GM18505 (cell line): ENCODE measurements around the gene ESYT1.

ENCODE experiments used
- ATAC-seq: cut with Tn5 transposase; IDR thresholded peaks from one replicate; pipeline ENCODE4 v1.9.1; 2021; ENCODE audit not compliant: unreplicated experiment
- POLR2A ChIP-seq: IDR thresholded peaks from 4 replicates; pipeline ENCODE4 v1.6.1; 2011; ENCODE audit warnings: borderline replicate concordance; ENCODE audit not compliant: insufficient read depth, insufficient read length; ENCODE audit errors: extremely low read depth

ESYT1 gene

DNA sequence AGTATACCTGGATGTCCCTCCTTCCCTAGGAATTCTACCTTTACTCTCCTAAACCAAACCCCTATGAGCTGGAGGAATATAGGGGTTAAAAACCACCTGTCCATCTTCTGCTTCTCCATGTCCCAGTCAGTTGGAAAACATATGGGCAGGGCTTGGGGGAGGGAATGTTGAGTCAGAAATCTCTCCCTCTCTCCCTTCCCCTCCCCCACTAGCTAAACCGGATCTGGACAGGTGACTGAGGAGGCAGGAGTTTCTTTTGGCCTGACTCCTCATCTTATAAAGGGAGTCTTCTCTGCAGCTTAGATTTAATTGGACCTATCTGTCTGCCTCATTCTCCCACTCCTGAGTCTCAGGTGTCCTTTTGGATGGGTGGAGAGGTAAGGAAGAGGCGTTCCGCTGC is 42.0 kb upstream of the ESYT1 start:
- TF ChIP-seq POLR2A: no peak
- no peak for ATAC-seq

DNA sequence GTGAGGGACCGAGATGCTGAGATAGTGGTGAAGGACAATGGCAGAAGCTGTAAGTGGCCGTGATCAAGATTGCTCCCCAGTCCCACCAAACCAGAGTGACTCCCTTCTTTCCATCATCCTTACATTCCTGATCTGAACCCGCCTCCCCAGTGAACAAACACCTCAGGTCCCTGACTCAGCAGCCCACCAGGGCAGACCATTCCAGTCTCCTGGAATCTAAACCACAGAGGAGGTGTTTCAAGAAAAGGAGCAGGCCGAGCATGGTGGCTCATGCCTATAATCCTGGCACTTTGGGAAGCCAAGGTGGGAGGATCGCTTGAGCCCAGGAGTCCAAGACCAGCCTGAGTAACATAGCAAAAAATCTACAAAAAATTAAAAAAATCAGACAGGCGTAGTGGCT is 41.5 kb upstream of the ESYT1 start:
- TF ChIP-seq POLR2A: no peak
- no peak for ATAC-seq

DNA sequence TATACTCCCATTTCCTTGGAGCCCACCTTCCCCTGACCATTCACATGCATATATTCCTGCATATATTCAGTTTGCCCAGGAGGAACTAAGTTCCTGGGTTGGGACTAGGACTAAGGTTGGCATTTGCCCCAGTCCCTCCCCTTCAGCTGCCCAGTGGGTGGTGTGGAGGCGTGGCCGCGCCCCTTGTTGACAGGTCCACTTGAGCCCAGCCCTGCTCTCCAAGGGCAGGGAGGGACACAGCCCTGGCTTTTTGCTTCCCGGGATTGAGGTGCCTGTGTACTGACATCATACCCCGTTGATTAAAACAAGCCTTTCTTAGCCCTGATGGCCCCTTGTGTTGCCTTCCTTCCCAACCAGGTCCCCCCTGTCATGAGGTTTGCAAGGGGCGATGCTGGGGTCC is 40.8 kb upstream of the ESYT1 start:
- TF ChIP-seq POLR2A: no peak
- no peak for ATAC-seq

DNA sequence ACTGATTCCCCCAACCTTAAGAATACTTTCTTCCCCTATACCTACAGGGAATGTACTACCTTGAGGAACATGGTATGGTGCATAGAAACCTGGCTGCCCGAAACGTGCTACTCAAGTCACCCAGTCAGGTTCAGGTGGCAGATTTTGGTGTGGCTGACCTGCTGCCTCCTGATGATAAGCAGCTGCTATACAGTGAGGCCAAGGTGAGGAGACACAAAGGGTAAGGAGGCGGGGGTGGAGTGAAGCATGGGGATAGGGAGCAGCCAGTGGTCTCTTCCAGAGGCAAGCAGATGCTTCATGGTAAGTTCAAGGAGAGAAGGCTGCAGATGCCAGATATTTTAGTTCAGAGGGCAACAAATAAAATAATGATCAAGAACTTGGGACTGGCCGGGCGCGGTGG is 30.3 kb upstream of the ESYT1 start:
- TF ChIP-seq POLR2A: no peak
- no peak for ATAC-seq

DNA sequence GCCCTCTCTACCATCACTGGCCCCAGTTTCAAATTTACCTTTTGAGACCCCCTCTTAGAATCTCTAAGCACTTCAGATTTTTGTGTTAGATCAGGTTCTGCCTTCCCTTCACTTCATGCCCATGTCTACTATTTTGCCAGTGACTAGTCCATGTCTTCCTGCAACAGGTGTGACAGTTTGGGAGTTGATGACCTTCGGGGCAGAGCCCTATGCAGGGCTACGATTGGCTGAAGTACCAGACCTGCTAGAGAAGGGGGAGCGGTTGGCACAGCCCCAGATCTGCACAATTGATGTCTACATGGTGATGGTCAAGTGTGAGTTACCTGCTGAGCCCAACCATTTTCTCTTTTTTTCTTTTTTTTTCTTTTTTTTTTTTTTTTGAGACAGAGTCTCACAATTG is 29.5 kb upstream of the ESYT1 start:
- no peak for ATAC-seq
- TF ChIP-seq POLR2A: no peak

DNA sequence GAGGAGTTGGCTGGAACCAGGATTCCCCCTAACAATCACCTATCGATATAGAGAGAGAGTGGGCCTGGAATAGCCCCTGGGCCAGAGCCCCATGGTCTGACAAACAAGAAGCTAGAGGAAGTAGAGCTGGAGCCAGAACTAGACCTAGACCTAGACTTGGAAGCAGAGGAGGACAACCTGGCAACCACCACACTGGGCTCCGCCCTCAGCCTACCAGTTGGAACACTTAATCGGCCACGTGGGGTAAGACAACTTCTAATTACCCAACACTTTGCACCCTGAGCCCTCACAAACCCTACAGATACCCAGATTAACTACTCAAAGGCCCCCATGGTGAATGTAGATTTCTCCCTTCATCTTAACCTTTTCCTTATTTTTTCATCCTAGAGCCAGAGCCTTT is 28.3 kb upstream of the ESYT1 start:
- TF ChIP-seq POLR2A: no peak
- ATAC-seq: no peak

DNA sequence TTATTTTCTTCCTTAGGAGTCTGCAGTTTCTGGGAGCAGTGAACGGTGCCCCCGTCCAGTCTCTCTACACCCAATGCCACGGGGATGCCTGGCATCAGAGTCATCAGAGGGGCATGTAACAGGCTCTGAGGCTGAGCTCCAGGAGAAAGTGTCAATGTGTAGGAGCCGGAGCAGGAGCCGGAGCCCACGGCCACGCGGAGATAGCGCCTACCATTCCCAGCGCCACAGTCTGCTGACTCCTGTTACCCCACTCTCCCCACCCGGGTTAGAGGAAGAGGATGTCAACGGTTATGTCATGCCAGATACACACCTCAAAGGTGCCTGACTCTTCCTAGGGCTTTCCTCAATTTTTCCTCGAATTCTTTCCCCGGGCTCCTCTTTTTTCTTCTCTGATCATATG is 27.0 kb upstream of the ESYT1 start:
- no peak for TF ChIP-seq POLR2A

DNA sequence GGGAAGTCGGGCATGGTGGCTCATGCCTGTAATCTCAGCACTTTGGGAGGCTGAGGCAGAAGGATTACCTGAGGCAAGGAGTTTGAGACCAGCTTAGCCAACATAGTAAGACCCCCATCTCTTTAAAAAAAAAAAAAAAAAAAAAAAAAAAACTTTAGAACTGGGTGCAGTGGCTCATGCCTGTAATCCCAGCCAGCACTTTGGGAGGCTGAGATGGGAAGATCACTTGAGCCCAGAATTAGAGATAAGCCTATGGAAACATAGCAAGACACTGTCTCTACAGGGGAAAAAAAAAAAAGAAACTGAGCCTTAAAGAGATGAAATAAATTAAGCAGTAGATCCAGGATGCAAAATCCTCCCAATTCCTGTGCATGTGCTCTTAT is 25.4 kb upstream of the ESYT1 start:
- ATAC-seq: no peak
- no peak for TF ChIP-seq POLR2A

More for the DNA sequence above, 27.0 kb upstream of the ESYT1 start:
- no peak for ATAC-seq

DNA sequence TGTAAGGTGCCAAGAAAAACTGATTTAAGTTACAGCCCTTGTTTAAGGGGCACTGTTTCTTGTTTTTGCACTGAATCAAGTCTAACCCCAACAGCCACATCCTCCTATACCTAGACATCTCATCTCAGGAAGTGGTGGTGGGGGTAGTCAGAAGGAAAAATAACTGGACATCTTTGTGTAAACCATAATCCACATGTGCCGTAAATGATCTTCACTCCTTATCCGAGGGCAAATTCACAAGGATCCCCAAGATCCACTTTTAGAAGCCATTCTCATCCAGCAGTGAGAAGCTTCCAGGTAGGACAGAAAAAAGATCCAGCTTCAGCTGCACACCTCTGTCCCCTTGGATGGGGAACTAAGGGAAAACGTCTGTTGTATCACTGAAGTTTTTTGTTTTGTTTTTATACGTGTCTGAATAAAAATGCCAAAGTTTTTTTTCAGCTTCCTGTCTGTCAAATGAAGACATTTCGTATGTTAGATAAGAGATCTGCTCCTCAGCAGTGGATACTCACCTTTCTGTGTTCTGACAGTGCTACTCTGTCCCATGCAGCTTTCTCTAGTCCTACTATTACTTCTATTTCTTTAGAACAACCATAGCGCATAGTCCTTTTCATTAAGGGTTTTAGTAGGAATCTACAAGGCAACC is 24.9 kb upstream of the ESYT1 start:
- no peak for ATAC-seq
- TF ChIP-seq POLR2A: no peak

DNA sequence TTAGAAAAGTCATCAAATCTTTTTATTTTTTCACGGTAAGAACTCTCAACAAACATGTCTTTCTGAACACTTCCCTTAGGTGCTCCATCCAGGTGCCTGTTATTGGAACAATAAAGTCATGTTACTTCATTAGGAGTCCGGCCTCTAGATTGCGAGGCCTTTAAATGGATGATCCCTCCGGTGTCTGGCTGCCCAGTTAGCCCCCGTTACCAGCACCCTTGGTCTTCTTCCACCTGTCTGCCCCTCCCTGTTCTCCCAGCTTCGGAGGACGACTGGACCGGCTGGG is 24.3 kb upstream of the ESYT1 start:
- no peak for TF ChIP-seq POLR2A
- ATAC-seq: no peak

DNA sequence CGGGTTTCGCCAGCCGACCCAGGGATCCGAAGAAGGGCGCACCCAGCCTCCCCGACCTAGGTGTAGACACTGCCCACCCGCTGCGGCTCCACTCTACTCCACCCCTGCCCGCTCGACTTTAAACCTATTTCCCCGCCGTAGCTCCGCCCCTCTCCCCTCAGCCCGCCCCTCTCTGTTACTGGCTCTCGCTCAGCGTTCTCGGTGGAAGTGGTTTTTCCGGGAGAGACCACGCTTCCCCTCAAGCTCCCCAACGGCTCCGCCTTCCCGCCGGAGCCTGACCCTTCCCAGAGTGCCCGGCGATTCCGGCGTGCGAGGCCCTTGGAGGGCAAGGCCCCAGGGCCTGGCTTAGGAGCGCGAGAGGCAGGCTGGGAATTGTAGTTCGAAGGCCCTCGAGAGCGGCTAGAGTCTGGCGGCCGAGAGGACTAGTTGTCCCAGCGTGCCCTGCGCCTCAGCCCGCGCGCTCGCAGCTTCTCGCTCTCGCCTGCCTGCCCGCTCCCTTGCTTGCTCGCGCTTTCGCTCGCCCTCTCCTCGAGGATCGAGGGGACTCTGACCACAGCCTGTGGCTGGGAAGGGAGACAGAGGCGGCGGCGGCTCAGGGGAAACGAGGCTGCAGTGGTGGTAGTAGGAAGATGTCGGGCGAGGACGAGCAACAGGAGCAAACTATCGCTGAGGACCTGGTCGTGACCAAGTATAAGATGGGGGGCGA is 23.8 kb upstream of the ESYT1 start, which contains the start of gene PA2G4:
Gene PA2G4, plus strand, starts transcription at position 451 of the 706 bp plus-strand sequence. Its CDS starts 179 bp downstream, at position 630.
- peak; percentile 92 for TF ChIP-seq POLR2A
- peak; percentile 93 for ATAC-seq

DNA sequence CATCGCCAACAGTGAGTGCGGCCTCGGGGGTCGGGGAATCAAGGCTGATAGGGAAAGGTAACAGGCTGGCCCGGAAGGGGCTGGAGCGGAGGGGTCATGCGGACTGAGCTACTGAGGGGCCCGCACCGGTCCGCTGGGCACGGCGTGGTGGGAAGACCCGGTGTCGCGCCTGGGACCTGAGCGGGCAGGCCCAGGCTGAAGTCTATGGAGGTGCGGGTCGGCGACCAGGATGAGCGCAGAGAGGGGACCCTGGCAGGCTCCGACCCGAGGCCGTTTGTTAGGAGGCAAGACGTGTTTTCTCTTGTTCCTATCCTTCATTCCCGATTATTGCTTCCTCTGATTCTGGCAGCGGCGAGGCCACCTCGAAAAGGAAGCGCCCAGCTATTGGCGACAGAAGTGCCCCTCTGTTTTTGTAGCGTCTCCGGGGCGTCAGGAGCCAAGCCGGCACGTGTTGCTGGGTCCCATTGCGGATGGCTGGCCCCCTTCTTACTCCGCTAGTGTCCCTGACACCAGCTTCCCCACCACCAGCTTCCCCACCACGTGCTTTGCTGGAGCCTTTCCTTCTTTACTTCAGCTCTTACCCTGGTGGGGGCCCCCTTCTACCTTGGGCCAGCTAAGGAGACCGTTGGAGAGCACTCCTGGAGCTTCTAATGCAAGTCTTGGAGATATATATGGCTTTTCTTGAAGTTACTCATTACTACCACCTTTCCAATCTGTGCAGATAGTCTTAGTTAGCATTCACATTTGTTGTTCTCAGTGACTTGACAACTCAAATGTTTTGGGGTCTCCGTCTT is 23.1 kb upstream of the ESYT1 start:
- ATAC-seq: peak; percentile 9
- TF ChIP-seq POLR2A: peak; percentile 1

DNA sequence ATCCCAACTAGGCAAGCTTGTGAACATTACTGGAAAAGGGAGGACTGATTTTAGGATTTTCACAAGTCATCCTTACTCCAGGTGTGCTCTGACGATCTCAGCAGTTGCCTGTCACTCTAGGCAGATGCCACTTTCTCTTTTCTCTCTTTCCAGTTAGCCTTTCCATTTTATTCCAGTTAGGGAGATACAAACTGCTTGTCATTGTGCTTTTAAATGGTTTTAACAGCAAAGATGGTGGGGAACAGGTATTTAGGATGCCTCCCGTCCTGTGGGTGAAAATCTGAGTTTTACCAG is 22.5 kb upstream of the ESYT1 start:
- TF ChIP-seq POLR2A: no peak
- no peak for ATAC-seq

DNA sequence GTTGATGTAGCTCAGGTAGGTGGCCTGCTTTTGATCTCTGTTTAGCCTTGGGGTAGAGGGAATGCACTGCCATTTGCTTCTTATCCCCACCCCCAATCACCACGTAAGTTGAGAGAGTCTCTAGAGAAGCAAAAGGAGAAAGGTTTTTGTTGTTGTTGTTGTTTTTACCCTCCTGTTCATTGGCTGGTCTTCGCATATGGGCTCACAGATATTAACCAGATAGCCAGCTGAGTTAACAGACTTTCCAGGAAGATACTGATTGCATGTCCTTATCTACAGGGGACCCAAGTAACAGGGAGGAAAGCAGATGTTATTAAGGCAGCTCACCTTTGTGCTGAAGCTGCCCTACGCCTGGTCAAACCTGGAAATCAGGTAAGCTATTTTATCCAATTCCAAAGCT is 20.8 kb upstream of the ESYT1 start:
- TF ChIP-seq POLR2A: no peak
- ATAC-seq: no peak

DNA sequence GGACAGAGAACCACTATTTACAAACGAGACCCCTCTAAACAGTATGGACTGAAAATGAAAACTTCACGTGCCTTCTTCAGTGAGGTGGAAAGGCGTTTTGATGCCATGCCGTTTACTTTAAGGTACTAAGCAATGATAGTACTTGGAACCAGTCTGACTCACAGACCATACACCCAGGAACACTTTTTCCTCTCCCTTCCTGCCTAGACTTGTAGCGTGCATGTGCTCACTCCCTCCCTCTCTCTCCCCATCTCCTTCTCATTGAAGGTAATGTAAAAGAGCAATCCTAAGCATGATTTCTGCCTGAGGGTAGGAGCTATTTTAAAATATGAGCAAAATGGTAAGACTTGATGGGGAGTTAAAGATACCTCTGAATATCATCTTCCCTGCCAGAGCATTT is 17.5 kb upstream of the ESYT1 start:
- no peak for ATAC-seq
- TF ChIP-seq POLR2A: no peak

DNA sequence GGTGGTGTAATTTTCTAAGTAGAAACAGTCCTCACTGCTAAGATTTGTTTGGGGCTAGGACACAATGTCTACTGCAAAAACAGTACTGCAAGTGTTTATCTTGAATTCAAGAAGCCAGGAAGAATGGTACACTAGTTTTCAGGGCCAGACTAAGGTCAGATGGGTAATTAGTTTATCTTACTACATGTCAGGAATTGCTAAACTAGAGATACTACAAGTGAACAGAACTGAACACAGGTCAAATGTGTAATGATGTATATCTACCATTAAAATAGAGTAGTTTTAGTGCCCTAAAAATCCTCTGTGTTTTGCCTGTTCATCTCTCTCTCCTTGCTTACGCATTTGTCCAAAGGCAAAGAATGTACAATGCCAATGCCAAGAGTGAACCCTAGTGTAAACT is 14.0 kb upstream of the ESYT1 start:
- no peak for TF ChIP-seq POLR2A
- ATAC-seq: no peak
